Skeletal muscle cell (primary cell): ENCODE measurements around the gene ZDHHC9.

Experiments
- DNase-seq: peaks from one replicate; pipeline ENCODE4 v3.0.0-alpha.2; 2010; ENCODE audit warnings: low read depth
- H3K4me3 ChIP-seq: 2 replicates; pipeline ENCODE4 v1.5.1; 2011; ENCODE audit warnings: low read depth, mild to moderate bottlenecking, control low read depth, low read length, moderate library complexity

The ZDHHC9 gene

DNA sequence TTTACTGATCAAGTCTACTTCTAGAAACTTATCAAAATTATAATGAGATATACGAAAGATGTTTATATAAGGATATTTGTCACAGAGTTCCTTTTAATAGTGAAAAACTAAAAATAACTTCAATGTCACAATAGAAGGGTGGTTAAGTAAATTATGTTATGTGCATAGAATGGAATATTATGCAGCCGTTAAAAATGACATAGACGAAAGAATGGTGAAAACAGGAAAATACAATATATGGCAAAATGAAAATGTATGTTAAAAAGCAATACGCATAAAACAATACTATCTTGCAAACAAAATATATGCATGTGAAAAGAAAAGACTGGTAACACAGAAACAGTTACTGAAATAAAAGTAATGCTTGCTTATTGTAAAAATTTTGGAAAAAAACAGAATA is 19.1 kb downstream of the ZDHHC9 start:
- no peak for DNase-seq
- no peak overlapping the region for H3K4me3 ChIP-seq

DNA sequence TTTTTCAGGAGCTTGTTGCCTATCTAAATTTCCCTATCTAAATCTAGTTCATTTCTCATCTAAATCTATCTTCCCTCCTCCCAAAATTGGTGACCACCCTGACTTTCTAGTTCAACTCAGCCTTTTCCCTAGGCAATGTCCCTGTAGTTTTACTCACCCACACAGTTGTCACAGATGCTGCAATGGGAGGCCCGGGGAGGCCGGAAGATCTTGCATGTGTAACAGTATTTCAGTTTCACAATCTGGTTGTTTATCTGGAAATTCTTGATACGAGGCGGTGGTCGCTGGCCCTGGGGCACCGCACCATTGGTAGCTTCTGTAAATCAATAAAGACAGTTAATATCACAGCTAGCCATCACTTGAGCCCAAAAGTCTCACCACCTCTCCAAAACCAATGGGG is 20.2 kb downstream of the ZDHHC9 start:
- DNase-seq = no peak
- H3K4me3 ChIP-seq = no peak overlapping the region

GRCh38 chrX:129823115-129823514 is 20.6 kb downstream of the ZDHHC9 start:
- H3K4me3 ChIP-seq = no peak overlapping the region
- DNase-seq = no peak

DNA sequence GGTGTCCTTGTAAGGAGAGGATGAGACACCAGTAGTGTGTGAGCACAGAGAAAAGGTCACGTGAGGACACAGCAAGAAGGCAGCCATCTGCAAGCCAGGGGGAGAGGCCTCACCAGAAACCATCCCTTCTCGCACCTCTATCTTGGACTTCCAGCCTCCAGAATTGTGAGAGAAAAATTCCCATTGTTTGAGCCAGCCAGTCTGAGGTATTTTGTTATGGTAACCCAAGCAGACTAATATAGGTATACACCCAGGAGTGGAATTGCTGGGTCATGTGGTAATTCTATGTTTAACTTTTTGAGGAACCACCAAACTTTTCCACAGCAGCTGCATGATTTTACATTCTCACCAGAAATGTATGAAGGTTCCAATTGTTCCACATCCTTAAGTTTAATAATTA is 25.6 kb downstream of the ZDHHC9 start:
- DNase-seq = no peak

DNA sequence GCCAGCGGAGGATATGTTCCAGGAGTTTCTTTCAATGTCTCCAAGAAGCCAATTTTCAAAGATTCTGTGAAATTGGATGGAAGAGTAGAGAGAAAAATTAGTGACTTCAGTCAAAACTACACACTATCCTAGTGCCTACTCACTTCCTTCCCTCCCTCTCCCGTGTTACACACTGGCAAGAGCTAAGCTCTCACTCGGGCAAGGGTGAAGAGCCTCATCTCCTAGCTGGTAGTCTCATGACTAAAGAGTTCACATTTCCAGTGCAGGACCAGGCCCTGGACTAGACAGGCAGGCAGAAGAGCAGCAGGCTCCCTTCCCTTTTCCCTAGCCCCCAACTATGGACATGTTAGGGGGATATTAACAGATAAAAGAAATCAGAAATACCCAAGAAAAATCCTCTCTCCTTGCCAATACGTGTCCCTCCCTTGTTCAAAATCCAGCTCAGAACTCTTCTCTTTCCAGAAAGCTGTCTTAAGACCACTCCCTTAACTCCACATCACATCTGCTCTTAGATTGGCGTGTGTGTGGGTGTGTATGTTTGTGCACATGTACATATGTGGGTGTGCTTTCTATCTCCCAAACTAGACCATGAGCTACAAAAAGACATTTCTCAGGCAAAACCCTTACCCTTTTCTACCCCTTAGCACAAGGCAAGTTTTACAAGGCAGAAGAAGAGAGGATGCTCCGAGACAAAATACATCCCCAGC is 29.9 kb downstream of the ZDHHC9 start:
- no peak for DNase-seq
- no peak overlapping the region for H3K4me3 ChIP-seq

More for the DNA sequence above, 25.6 kb downstream of the ZDHHC9 start:
- H3K4me3 ChIP-seq = no peak overlapping the region

DNA sequence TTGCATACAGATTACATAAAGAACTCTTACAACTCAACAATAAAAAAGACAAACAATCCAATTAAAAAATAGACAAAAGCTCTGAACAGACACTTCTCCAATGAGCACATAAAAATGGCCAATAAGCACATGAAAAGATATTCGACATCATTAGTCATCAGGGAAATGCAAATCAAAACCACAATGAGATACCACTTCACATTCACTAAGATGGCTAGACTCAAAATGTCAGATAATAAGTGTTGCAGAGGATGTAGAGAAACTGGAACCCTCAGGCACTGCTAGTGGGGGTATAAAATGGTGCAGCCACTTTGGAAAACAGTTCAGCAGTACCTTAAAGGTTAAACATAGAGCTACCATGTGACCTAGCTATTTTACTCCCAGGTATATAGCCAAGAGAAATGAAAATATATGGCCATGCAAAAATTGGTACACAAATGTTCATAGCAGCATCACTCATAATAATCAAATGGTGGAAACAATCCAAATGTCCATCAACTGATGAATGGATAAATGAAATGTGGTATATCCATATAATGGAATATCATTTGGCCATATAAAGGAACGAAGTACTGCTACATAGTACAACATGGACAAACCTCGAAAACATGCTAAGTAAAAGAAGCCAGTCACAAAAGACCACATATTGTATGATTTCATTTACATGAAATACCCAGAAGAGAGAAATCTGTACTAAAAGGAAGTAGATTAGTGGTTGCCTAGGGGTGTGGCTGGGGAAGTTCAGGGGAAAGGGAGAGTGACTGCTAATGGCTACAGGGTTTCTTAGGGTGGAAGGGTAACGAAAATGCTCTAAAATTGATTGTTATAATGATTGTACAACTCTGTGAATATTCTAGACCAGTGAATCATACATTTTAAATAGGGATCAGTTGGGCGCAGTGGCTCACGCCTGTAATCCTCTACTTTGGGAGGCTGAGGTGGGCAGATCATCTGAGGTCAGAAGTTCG is 34.6 kb downstream of the ZDHHC9 start:
- DNase-seq = no peak

GRCh38 chrX:129808158-129808828 is 35.4 kb downstream of the ZDHHC9 start:
- no peak overlapping the region for H3K4me3 ChIP-seq
- DNase-seq = peak; percentile 32

More for the DNA sequence above, 34.6 kb downstream of the ZDHHC9 start:
- H3K4me3 ChIP-seq = no peak overlapping the region

- H3K4me3 ChIP-seq = no peak overlapping the region
- no peak for DNase-seq
Measured at GRCh38 chrX:129804806-129805205, 38.9 kb downstream of the ZDHHC9 start.

- no peak for DNase-seq
- no peak overlapping the region for H3K4me3 ChIP-seq
Measured at GRCh38 chrX:129802863-129803262, 40.8 kb downstream of the ZDHHC9 start.

DNA sequence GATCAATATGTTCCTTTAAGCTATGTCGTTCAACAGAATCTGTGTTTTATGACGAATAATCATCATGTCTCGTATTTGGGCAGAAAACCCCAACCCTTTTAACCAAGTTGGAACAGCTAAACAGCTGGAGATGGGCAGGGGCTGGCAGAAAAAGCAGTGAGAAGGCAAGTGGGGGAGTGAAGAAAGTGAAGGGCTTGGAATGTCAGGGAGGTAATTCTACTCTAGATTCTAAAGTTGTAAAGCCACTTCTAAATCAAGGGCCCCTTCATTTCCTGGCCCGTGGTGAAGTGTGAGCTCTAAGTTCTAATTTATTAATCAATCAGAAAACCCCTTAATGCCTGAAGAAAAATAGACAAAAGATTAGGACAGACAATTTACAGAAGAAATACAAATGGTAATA is 43.5 kb downstream of the ZDHHC9 start:
- no peak for DNase-seq
- no peak overlapping the region for H3K4me3 ChIP-seq

- no peak for DNase-seq
- no peak overlapping the region for H3K4me3 ChIP-seq
Measured at GRCh38 chrX:129798888-129799287, 44.8 kb downstream of the ZDHHC9 start.

DNA sequence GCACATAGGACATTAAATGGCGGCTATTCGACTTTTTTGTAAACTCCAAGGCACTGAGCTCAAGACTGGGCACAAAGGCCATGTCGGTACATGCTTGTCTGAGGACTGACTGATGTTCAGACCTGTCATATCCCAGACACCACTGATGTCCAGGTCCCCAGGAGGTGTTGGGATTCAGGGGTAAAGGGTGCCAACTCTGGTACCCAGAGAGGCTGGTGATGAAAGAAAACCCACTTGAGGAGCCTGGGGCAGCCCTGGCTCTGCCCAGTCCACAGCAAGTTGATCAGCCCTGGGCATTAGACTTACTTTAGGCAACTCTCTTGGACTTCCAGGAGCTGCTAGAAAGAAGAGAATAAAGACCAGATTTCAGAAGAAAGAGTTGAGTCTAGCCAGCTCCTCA is 45.2 kb downstream of the ZDHHC9 start:
- no peak overlapping the region for H3K4me3 ChIP-seq
- DNase-seq = no peak

DNA sequence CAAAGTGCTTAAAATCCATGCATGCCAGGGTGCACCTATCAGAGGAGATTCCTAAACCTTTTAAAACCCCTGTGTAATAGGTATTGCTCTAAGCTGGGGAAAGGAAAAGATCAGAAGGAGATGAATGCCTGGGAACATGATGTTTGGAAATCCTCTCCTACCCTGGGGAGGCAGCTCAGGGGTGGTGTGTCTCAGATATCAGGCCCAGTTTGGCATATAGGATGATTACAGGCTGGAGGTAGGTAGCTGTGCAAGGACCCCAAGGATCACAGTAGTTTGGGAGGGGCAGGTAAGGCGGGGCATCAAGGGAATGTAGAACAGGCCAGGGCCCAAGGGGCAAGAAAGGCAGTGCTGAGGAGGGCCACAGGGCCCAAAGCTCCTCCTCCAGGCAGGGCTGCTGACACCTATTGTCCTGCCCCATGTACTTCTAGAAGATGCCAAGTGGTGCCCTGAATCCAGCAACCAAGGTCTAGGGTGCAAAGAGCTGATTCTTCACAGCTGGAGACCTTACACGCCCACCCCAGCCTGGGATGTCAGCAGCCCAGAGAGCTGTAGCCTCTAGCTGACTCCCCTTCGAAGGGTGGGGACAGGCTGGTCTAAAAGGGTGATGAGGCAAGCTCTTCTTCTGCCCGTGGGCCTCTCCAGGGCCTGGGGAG is 46.3 kb downstream of the ZDHHC9 start:
- no peak for DNase-seq
- H3K4me3 ChIP-seq = no peak overlapping the region

GRCh38 chrX:129795584-129795983 is 48.1 kb downstream of the ZDHHC9 start:
- DNase-seq = no peak
- H3K4me3 ChIP-seq = no peak overlapping the region

- no peak for DNase-seq
- no peak overlapping the region for H3K4me3 ChIP-seq
Measured at GRCh38 chrX:129793604-129794191, 50.0 kb downstream of the ZDHHC9 start.

DNA sequence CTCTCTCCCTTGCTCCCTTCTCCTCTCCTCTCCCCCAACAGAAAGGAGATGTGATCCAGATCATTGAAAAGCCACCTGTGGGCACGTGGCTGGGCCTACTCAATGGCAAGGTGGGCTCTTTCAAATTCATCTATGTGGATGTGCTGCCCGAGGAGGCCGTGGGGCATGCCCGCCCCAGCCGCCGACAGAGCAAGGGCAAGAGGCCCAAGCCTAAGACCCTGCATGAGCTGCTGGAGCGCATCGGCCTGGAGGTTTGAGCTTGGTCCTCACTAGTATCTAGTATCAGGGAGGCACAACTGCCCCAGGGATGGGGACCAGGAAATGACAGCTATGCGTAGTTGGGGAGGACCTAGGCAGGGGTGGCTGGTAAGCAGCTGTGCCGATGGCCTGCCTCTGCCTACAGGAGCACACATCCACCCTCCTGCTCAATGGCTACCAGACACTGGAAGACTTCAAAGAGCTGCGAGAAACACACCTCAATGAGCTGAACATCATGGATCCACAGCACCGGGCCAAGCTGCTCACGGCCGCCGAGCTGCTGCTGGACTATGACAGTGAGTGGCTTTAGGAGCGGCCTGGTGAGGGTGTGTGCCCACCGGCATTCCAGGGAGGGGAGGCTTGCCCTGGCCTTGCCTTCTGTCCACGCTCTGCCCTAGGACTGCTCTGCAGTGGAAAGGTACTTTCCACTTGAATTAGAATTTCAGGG is 50.9 kb downstream of the ZDHHC9 start:
- no peak overlapping the region for H3K4me3 ChIP-seq
- no peak for DNase-seq

- no peak overlapping the region for H3K4me3 ChIP-seq
- no peak for DNase-seq
Measured at GRCh38 chrX:129791961-129792570, 51.6 kb downstream of the ZDHHC9 start.

- H3K4me3 ChIP-seq = no peak overlapping the region
- DNase-seq = no peak
Measured at GRCh38 chrX:129791336-129791735, 52.4 kb downstream of the ZDHHC9 start.
